Measurements from ENCODE around the gene SIX4. TPM values are rescaled to one million over a fixed set of nuclear protein-coding genes. Genes with fewer than 3 reads are reported as not detected.

SIX4 gene
- total RNA-seq, 1 experiment from 2014 or later, result 26.5 TPM

DNA sequence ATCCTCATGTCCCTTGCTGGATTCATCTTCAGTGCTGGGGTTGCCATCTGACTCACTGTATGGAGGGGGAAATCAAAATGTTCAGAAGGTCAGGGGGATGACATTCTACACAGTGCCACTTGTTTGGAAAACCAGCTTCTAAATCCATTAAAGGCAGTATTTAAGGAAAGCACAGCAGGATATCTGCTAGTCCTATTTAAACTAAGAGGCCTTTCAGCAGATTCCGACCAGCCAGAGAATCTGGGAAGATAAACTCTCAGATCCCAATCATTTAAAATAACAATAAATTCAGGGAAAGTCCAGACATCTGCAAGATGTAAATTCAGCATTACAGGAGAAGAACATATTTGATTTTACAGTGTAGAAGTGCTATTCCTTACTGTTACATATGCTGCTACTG, 3.8 kb downstream of the SIX4 start:
- Histone ChIP-seq H4K20me1 (ENCODE audit: control insufficient read depth, insufficient read depth, insufficient read length) (no peaks in the 10 kb centered on the region), H2BK120ac (ENCODE audit: low read depth, low read length, poor library complexity, severe bottlenecking) (no peak overlapping the region), H4K91ac (ENCODE audit: insufficient read length, low read depth, low read length) (no peak overlapping the region), H3K4me1 (ENCODE audit: insufficient read depth, low read length) (peaks cover 3% of the 10 kb centered on the region; the same call in 1 of the 2 replicates), H3K4ac (ENCODE audit: low read depth, low read length) (no peak overlapping the region), H2AFZ (ENCODE audit: low read length) (no peak overlapping the region), H3K56ac (ENCODE audit: insufficient read length, low read depth, low read length) (no peak overlapping the region), H2BK5ac (ENCODE audit: insufficient read length, low read length) (no peak overlapping the region), H2BK12ac (ENCODE audit: insufficient read length, low read depth, low read length) (no peak overlapping the region), H2BK15ac (ENCODE audit: low read depth, low read length) (no peak overlapping the region), H3K9ac (ENCODE audit: extremely low read depth, insufficient read length, low read length) (no peak overlapping the region), H3K9me3 (ENCODE audit: control insufficient read depth, low read depth, low read length) (no peaks in the 10 kb centered on the region), H4K8ac (replicated peaks; ENCODE audit: insufficient read length, low read depth, low read length) (no peak overlapping the region), H3K4me2 (ENCODE audit: insufficient read depth, insufficient read length, low read length) (peak overlapping the region; percentile 75), H3K79me2 (ENCODE audit: insufficient read depth, low read length) (peaks cover 7% of the 10 kb centered on the region; the same call in 1 of the 2 replicates), H2BK20ac (ENCODE audit: low read depth, low read length, poor library complexity, severe bottlenecking) (no peak overlapping the region), H3K18ac (ENCODE audit: insufficient read length, low read depth, low read length) (no peak overlapping the region), H3K79me1 (ENCODE audit: insufficient read depth, low read depth, low read length, poor library complexity, severe bottlenecking) (peaks cover 6% of the 10 kb centered on the region), H3T11ph (ENCODE audit: low read length) (no peak overlapping the region), H2AK5ac (ENCODE audit: insufficient read length, low read length) (no peak overlapping the region), H3K27me3 (ENCODE audit: insufficient read depth, low read length) (no peaks in the 10 kb centered on the region), H3K27ac (ENCODE audit: insufficient read length, low read depth, low read length) (no peak overlapping the region), H3K23ac (ENCODE audit: insufficient read length, low read depth, low read length) (no peak overlapping the region), H3K23me2 (ENCODE audit: insufficient read length, low read depth, low read length, poor library complexity, severe bottlenecking) (peaks cover 20% of the 10 kb centered on the region), H3K14ac (ENCODE audit: insufficient read depth, low read length) (no peak overlapping the region), H4K5ac (ENCODE audit: insufficient read length, low read depth, low read length) (no peak overlapping the region)
- Mint-ChIP-seq H3K27me3 (ENCODE audit: low read depth) (peaks cover 1% of the 10 kb centered on the region; the same call in 1 of the 2 replicates), H3K4me3 (peak overlapping the region; percentile 96), H3K36me3 (ENCODE audit: insufficient read depth in 1 of 3, low read depth in 3 of 3) (peaks cover 24 to 32% (median 29%) of the 10 kb centered on the region in 3 experiments), H3K9me3 (no peaks in the 10 kb centered on the region; a peak in 1 of 5 replicates), H3K4me1 (peaks cover 26 to 27% of the 10 kb centered on the region in 2 experiments), H3K27ac (no peak overlapping the region)
- no peak for TF ChIP-seq CTCF (conservative IDR thresholded peaks at IDR 0.05)
- DNase-seq, result no peak
- no CpG with 5 or more reads among the region's 1 CpG for WGBS (ENCODE audit: extremely low coverage, insufficient read length, low lambda C conversion rate)
